ENCODE results near the gene CDH4.

Gene CDH4

GRCh38 chr20:61230166-61230565 lies 21.9 kb upstream of the CDH4 start (continued):
- no peak for TF ChIP-seq ZNF19 (tag by site-specific recombination; IDR thresholded peaks at IDR 0.05; ENCODE audit: low read depth)
- TF ChIP-seq ZNF138 (tag by site-specific recombination; IDR thresholded peaks at IDR 0.05; ENCODE audit: borderline replicate concordance), result no peak
- TF ChIP-seq ZNF561 (tag by site-specific recombination; IDR thresholded peaks at IDR 0.05; ENCODE audit: borderline replicate concordance), result no peak
- no peak for TF ChIP-seq ZNF274 (IDR thresholded peaks at IDR 0.05; ENCODE audit: low read length)
- TF ChIP-seq ZNF274 (tag by site-specific recombination; IDR thresholded peaks at IDR 0.05; ENCODE audit: borderline replicate concordance), result no peak
- TF ChIP-seq ZNF16 (tag by site-specific recombination; IDR thresholded peaks at IDR 0.05; ENCODE audit: low read depth), result no peak
- no peak for TF ChIP-seq ZFP69B (tag by site-specific recombination; IDR thresholded peaks at IDR 0.05)
- TF ChIP-seq ZNF140 (tag by site-specific recombination; IDR thresholded peaks at IDR 0.05), result no peak
- no peak for TF ChIP-seq ZNF610 (tag by site-specific recombination; IDR thresholded peaks at IDR 0.05; ENCODE audit: borderline replicate concordance)

- TF ChIP-seq ZNF354C (tag by site-specific recombination; IDR thresholded peaks at IDR 0.05; ENCODE audit: borderline replicate concordance, low read depth) (no peak), ZNF335 (tag by site-specific recombination; conservative IDR thresholded peaks at IDR 0.05) (no peak), ZSCAN23 (tag by site-specific recombination; IDR thresholded peaks at IDR 0.05) (no peak), KLF8 (tag by site-specific recombination; IDR thresholded peaks at IDR 0.05) (no peak), SP2 (tag by site-specific recombination; IDR thresholded peaks at IDR 0.05) (no peak), ZFP69B (tag by site-specific recombination; IDR thresholded peaks at IDR 0.05) (no peak), ZNF157 (tag by site-specific recombination; IDR thresholded peaks at IDR 0.05) (no peak), ZNF16 (tag by site-specific recombination; IDR thresholded peaks at IDR 0.05; ENCODE audit: low read depth) (no peak), ZNF48 (tag by site-specific recombination; IDR thresholded peaks at IDR 0.05) (0 out of 2 replicates have a peak, but pooled peaks have one; percentile 41), BCL11A (tag by site-specific recombination; IDR thresholded peaks at IDR 0.05; ENCODE audit: low read depth) (no peak)
- TF ChIP-seq, protein P1, sequence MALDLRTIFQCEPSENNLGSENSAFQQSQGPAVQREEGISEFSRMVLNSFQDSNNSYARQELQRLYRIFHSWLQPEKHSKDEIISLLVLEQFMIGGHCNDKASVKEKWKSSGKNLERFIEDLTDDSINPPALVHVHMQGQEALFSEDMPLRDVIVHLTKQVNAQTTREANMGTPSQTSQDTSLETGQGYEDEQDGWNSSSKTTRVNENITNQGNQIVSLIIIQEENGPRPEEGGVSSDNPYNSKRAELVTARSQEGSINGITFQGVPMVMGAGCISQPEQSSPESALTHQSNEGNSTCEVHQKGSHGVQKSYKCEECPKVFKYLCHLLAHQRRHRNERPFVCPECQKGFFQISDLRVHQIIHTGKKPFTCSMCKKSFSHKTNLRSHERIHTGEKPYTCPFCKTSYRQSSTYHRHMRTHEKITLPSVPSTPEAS (tag by site-specific recombination; IDR thresholded peaks at IDR 0.05), result peak; percentile 96
These were observed 18.5 kb upstream of the CDH4 start for GRCh38 chr20:61233590-61233989.

DNA sequence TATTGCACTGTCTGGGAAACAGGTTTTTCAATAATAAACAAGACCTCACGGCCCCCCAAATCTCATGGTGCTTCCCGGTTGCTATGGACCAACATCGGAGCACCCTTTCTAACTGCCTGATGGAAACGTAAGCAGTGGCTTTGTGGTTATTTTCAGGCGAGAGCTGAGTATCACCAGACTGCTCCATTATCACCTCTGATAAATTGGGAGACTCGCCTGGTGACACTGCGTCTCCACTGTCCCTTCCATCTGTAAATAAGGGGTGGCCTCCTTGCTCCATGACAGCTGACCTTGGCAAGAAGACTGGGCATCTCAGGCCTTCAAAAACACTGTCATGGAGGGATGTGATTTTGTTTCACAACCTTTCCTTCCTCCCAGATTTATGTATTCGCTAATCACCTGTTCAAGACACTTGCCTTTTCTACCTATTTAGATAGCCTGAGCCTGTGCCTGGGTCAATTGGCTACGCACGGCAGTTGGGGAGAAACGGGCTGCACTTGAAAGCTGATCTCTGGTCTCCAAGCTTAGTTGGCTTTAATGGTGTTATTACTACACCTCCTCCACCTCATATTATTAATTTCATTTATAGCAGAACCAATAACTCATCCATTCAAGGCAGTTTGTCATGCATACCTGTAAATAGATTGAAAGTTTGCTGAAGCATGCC lies 17.7 kb upstream of the CDH4 start:
- TF ChIP-seq ZNF776 (tag by site-specific recombination; IDR thresholded peaks at IDR 0.05; ENCODE audit: borderline replicate concordance) (no peak), ZNF658 (tag by site-specific recombination; IDR thresholded peaks at IDR 0.05) (no peak)
- Histone ChIP-seq H3K4me3 (ENCODE audit: low read depth, low read length) (no peak overlapping the region), H3K4me1 (ENCODE audit: control insufficient read depth, insufficient read depth, low read length) (no peaks in the 10 kb centered on the region), H3K9me3 (ENCODE audit: control insufficient read depth, insufficient read depth, low read depth, low read length) (no peaks in the 10 kb centered on the region), H3K36me3 (ENCODE audit: control insufficient read depth in 2 of 2, insufficient read depth in 1 of 2, low read length in 2 of 2) (no peaks in the 10 kb centered on the region), H3K27ac (ENCODE audit: extremely low read depth, low read depth, low read length) (no peak overlapping the region)
- ChIA-PET POLR2A (no interaction called here), CTCF (interaction anchor here (1.3 kb wide), 1 partner anchor 1024 kb away, joined by 4 read pairs; no protein-coding TSS in a partner anchor)

More at GRCh38 chr20:61233590-61233989, 18.5 kb upstream of the CDH4 start:
- no peak overlapping the region for H3K4me3 ChIP-seq (ENCODE audit: low read depth, low read length)
- POLR2A ChIA-PET, result no interaction called here
- H3K27ac ChIP-seq (ENCODE audit: extremely low read depth, low read depth, low read length), result no peak overlapping the region
- H3K4me1 ChIP-seq (ENCODE audit: control insufficient read depth, insufficient read depth, low read length), result no peaks in the 10 kb centered on the region
- CTCF ChIA-PET, result interaction anchor here (0.7 kb wide), 1 partner anchor 460 kb away, joined by 4 read pairs; no protein-coding TSS in a partner anchor
- H3K36me3 ChIP-seq (ENCODE audit: control insufficient read depth in 2 of 2, insufficient read depth in 1 of 2, low read length in 2 of 2), result no peaks in the 10 kb centered on the region
- no peaks in the 10 kb centered on the region for H3K9me3 ChIP-seq (ENCODE audit: control insufficient read depth, insufficient read depth, low read depth, low read length)

- Histone ChIP-seq H3K9me3 (ENCODE audit: control insufficient read depth, insufficient read depth, low read depth, low read length) (no peaks in the 10 kb centered on the region; the same call in 1 of the 2 replicates), H3K4me1 (ENCODE audit: control insufficient read depth, insufficient read depth, low read length) (no peaks in the 10 kb centered on the region), H3K36me3 (ENCODE audit: control insufficient read depth in 2 of 2, insufficient read depth in 1 of 2, low read length in 2 of 2) (no peaks in the 10 kb centered on the region), H3K27ac (ENCODE audit: extremely low read depth, low read depth, low read length) (no peak overlapping the region), H3K4me3 (ENCODE audit: low read depth, low read length) (no peak overlapping the region)
- no peak for TF ChIP-seq ZFHX2 (tag by site-specific recombination; conservative IDR thresholded peaks at IDR 0.05)
- no peak for TF ChIP-seq ZBTB7A (tag by site-specific recombination; IDR thresholded peaks at IDR 0.05; ENCODE audit: low read depth)
- TF ChIP-seq REPIN1 (tag by site-specific recombination; IDR thresholded peaks at IDR 0.05; ENCODE audit: low read depth), result no peak
- no peak for TF ChIP-seq ZBTB8A (tag by site-specific recombination; IDR thresholded peaks at IDR 0.05)
- TF ChIP-seq ZNF585B (tag by site-specific recombination; IDR thresholded peaks at IDR 0.05), result no peak
- no peak for TF ChIP-seq FEZF1 (tag by site-specific recombination; IDR thresholded peaks at IDR 0.05)
- no peak for TF ChIP-seq ZNF114 (tag by site-specific recombination; IDR thresholded peaks at IDR 0.05)
- no peak for TF ChIP-seq ZNF645 (tag by site-specific recombination; IDR thresholded peaks at IDR 0.05)
- no peak for TF ChIP-seq ZNF19 (tag by site-specific recombination; IDR thresholded peaks at IDR 0.05; ENCODE audit: low read depth)
- ChIA-PET POLR2A (no interaction called here), CTCF (no interaction called here)
These were observed 15.3 kb upstream of the CDH4 start for GRCh38 chr20:61236713-61237112.
